Esophagus squamous epithelium (tissue), 4 donors: ENCODE measurements around the gene ARID3A.

Source experiments
- CTCF ChIP-seq, 6 experiments: fragments of 450-650 bp in 4 of 6; fragments of 200-600 bp in 2 of 6; sonication (generic) in 2 of 6; IDR thresholded peaks; one replicate each; pipeline ENCODE4 v1.5.1; 2016 to 2019; ENCODE audit warnings: antibody characterized with exemption in 6 of 6, mild to moderate bottlenecking in 4 of 6, moderate library complexity in 4 of 6
- POLR2A ChIP-seq, 4 donors: fragments of 450-650 bp; IDR thresholded peaks; one replicate each; pipeline ENCODE4 v1.6.1; 2017; ENCODE audit warnings: antibody characterized with exemption in 4 of 4, mild to moderate bottlenecking in 4 of 4, moderate library complexity in 3 of 4

GRCh38 chr19:972281-972680 is 46.4 kb downstream of the ARID3A start:
- TF ChIP-seq CTCF (IDR thresholded peaks at IDR 0.05) = no peak
- no peak for TF ChIP-seq POLR2A (IDR thresholded peaks at IDR 0.05)
